Embryonic facial prominence (tissue), 1 donor: Measurements from ENCODE around the gene SEMA5A.

Experiments used
- DNase-seq: peaks from one replicate; pipeline ENCODE4 v3.0.0-alpha.2; 2016; ENCODE audit errors: extremely low spot score

The SEMA5A gene

DNA sequence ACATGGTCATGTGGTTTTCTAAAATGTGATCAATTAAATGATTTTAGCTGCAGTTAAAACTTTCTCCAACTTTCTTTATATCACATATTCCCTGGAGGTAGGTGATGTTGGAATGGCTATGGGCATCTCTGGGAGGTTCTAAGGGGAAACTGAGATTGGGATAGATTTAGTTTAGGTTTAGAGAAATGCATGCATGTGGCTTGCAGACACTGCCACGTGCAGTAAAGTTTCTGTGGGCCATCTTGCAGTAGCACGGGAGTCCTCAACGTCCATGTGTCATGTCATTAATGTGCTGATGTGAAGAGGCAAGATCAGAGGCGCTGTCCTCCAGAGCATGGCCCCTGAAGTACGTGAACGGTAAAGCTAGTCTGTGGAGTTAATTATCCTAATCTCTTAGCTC is 532.7 kb downstream of the SEMA5A start:
- no peak for DNase-seq

DNA sequence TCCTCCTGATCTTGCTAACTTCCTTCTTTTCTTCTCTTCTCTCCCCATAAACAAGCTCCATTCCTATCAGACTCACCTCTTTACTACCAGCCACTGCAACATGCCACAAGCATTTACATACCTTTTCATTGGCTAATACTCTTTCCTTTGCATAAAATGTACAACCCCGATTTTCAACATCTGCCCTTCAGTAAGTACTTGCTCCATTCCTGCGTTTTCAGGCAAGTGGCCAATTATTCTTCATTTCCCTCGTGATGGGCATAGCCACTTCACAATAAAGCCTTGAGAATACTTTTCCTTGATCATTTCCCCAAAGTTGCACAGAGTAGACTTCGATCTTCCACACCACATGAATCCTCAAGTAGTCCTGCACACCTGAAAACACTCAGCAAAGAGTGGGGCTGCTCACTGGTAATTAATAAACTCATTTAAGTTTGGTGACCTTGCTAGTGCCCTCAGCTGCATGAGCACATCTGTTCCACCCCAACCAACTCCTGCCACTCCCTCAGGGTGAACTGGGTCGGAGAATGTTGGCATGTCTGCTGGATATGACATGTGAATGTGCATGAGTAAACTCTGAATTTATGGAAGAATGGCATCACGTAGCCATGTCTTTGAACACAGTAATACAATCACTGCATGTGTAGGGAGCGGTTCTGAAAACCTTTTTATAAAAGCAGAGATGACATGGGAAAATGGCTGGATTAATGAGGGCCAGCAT is 535.8 kb downstream of the SEMA5A start:
- DNase-seq = no peak

DNA sequence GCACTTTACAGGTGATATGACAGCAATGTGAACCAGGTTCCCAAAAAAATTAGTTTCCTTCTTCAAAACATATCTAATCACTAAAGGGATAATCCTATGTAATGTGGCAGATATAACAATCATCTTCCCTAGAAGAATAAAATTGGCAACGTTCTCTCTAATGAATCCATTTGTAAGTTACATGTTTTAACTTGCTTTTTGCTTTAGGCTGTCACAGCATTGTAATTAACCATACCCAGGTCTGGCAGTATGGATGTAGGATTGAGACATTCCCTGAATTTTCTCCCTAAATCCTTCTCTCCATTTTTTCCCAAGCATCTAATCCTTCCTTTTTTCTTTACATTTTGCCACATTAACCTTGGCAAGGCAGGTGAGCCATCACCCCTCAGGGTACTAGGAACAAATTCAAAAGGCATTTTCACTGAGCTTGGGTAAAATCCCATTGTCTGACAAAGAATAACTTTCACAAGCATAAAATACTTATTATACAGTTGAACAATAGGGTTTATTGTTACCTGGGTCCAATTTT is 548.3 kb downstream of the SEMA5A start:
- DNase-seq = no peak

DNA sequence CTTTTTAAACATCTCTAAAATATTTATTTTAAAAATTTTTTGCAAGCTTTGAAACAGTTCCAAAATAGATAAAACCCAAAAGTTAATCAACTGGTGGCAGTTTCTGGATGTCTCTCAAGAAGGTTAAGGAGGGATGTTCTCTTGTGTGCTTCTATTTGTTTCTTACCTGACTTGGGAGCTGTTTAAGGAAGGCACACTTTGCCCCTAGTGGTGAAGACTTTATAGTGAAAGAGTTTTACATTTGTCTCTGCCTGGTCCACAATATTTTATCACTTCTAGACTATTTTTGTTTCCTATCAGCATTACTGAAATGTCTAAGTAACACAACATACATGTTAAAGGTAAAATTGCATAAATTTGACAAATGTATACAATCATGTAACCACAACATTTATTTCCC is 552.8 kb downstream of the SEMA5A start:
- DNase-seq = no peak
